ENCODE data around the gene ACIN1.

The ACIN1 gene

DNA sequence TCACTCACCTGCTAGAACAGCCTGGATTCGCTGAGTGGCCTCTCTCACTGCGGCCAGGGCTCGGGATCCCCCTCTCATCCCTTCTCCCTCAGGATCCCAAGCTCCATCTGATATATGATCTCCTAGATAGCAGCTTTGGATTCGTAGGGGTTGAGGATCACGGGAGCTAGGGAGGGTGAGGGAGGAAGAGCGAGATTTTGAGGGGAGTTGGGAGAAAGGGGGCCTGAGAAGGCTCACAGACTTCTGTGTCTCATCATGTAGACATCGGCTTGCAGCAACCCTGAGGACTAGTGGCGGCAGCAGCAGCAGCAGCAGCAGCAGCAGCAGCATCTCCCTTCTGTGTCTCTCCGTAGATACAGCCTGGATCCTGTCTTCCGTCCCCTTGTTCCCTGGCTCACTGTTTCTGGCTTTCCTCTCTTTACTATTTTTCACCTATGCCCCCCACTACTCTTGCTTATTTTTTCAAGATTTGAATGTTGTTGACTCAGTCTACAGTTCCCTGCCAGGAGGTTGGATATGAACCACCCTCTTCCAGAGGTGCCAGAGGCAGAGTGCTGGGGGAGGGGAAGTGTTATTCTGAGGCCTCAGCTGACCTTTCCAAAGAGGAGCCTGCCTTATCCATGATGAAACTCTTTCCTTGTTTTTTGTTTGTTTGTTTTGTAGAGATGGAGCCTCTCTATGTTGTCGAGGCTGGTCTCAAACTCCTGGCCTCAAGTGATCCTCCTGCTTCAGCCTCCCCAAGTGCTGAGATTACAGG lies 9.8 kb upstream of the ACIN1 start, which contains the start of gene CIROP:
Gene CIROP (minus strand): TSS at position 399 of the 757 bp plus-strand sequence. CDS start 69 bp downstream, at position 330.
- peak; percentile 46 for DNase-seq (ENCODE audit: low spot score)

DNA sequence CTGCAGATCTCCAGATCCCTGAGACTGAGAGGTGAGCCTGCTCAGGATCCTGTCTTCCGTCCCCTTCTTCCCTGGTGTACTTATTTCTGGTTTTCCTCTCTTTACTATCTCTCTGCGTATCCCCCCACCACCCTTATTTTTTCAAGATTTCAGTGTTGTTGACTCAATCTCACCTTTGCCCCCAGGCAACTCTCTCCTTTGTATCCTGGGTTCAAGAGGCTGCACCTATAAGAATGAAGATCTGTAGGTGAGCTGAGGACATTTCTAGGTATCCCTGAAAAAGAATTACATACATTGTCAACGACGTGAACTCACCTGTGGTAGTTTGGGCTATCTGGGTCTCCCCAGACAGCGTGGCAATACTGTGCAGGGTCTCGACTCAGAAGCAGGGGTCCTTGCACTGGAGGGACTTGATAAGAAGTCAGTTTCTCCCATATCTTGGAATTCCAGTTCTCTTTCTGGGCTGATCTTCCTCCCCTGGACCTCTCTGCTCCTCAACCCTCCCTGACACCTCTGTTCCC lies 9.2 kb upstream of the ACIN1 start:
- DNase-seq (ENCODE audit: low spot score), result peak; percentile 22

DNA sequence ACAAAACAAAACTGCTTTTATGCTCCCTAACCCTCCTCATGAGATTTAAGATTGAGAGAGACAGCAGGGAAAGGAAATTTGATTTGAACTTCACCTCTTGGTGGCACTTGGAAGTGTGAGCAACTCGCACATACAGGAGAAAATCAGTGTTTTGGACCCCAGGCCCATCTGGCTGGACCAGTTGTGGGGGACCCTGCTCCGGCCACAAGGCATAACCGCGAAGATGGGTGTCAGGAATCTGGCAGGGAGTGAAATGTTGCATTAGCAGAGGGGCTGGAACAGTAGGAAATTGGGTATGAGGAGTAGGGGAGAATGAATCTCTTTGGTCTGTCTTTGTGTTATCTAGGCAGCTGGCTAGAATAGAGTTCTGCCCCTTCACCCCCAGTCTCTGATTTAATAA lies 8.6 kb upstream of the ACIN1 start:
- peak; percentile 41 for DNase-seq (ENCODE audit: low spot score)

DNA sequence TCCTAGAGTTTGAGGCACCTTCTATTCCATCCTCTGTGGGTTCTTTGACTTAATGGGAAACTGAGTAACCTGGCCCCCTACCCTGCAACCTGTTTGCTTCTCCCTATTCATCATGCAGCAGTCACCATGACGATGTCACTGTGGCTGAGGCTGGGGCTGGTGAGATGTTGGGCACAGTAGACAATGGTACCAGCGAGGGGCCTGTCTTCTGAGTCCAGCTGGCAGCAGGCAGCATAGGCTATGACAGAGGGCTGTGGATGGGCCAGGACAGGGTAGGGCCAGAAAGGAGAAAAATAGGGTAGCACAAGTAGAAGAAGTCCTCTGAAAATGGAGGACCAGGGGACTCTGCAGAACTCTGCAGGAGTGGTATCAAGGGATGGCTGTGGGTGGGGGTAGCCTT lies 7.9 kb upstream of the ACIN1 start:
- no peak for DNase-seq (ENCODE audit: low spot score)

DNA sequence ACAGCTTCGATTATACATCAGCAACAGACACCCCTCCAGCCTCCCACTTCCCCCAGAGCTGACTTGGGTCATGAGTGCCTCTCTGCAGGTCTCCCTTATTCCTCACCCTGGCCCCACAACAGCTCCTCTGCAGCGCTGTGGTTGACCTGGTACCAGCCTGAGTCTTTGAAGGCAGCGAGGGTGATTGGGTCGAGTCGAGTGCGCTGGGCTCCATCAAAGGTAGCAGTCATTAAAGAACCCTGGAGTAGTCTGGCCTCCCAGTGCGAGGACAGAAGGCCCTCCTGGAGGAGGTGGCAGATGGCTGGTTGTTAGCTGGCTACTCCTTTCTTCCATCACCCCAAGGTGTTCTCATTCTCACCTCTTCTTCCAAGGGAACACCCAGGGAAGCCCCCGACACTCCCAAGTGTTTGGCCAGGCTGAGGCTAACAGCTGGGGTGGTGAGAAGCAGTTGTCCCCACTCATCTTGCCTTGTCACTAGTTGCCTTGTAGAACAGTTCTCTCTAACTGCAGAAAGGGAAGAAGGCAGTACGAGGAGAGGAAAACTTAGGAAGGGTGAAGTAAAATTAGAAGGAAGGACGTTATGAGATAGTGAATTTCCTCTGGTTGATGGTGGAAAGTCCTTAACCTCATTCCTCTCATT lies 7.2 kb upstream of the ACIN1 start:
- peak; percentile 30 for DNase-seq (ENCODE audit: low spot score)

DNA sequence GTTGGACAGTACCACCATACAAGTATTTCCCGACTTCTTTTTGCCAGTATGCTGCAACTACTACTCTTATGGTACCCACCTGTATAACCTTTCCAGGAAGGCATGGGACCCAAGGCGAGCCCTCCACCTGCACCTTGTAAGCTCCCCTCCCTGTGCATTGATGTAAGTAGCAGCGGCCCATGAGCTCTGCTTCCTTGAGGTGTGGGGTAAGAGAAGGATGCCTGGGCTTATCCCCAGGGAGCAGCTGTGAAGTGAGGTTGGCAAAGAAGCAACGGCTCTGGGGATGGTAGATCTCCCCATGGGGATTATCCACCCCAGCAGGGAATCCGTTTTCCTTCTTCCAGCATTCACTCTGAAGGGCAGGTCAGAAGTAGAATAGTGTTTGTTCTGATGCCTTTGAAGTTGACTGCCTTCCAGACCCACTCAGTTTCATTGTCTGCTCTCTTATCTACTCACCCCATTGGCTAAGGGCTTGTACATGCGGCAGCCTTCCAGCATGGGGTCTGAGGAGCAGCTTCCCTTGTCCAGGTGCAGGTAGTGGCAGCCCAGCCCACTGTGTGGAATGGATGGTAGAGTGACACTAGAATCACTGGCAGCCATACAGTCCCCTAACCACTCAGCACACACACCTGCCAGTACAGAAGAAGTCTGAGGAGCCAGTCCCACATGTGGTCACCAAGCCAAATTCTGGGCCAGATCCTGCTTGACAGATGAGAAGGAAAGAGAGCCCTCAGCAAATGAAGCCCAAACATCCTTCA lies 6.5 kb upstream of the ACIN1 start:
- DNase-seq (ENCODE audit: low spot score), result peak; percentile 35

DNA sequence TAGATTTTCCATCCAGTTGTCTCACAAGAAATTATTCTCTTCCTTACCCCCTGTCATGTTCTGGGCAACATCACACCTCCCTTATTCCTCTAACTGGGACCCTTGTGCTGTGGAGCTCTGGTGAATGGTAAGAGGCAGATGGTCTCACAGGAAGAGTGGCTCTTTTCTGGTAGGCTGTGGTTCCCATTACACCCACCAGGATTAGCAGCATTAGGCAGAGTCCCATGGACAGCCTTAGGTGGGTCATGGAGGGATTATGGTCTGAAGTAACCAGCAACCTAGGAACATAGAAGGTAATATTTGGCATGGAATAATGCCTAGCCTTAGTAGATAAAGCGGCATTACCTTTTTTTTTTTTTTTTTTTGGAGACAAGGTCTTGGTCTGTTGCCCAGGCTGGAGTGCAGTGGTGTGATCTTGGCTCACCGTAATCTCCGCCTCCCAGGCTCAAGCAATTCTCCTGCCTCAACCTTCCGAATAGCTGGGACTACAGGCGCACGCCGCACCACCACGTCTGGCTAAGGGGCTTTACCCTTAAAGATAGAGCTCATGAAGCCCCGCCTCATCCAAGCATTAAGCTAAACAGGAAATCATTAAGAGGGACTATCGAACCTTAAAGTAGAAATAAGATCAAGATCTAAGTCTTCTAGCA lies 4.4 kb upstream of the ACIN1 start:
- DNase-seq (ENCODE audit: low spot score), result peak; percentile 34

DNA sequence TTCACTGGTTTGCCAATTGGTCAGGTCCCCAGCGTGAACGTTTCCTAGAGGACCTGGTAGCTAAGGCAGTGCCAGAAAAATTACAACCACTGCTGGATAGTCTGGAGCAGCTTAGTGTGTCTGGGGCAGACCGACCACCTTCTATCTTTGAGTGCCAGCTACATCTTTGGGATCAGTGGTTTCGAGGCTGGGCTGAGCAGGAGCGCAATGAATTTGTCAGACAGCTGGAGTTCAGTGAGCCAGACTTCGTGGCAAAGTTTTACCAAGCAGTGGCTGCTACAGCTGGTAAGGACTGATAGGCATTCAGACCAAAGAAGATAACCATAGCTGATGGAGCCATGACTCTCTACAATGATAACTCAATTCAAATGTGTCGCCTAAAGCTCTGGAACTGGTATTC lies 2.9 kb upstream of the ACIN1 start:
- no peak for DNase-seq (ENCODE audit: low spot score)

DNA sequence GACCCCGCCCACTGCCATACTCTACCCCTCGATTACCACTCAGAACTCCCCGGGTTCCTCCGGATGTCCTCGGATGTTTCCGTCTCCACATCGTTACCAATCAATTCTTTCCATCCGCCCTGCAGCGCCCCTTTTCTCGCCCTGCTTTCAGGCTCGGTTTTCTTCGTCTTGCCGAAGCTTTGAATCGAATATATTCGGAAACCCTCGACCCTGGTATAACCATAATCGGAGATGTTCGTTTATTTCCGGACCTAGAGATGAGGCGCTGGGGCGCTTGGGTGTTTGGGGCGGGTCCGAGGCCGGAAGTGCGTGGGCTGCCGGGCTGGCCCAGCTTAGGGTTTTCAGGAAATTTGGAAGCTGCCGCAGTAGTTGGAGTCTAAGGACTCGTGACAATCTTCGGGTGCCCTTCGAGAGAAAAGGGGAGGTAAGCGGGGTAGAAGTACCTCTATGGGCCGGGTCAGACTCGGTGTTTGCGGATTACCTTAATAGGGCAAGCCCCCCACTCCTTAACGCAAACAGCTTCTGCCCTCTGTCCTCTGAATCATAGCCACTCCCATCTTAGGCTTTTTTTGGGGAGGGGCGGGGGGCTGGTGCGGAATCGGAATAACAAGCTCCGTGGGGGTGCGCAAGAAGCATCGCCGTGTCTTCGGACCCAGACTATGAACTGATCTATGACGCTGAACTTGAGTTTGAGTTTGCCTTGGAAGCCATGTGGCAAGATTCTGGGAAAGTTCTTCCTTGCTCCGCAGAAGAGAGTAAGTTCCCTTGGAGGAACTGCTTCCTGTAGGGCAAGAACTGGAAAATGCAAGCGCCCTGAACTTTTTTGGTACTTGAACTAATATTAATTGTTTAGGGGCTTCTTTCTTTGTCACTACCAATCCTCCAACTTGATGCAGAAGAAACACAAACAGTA lies 516 bp upstream of the ACIN1 start, which contains the start of gene C14orf119:
Gene C14orf119 (plus strand): TSS at position 310 of the 913 bp plus-strand sequence. CDS start 2,154 bp downstream, outside the sequence.
- DNase-seq (ENCODE audit: low spot score), result peak; percentile 99

DNA sequence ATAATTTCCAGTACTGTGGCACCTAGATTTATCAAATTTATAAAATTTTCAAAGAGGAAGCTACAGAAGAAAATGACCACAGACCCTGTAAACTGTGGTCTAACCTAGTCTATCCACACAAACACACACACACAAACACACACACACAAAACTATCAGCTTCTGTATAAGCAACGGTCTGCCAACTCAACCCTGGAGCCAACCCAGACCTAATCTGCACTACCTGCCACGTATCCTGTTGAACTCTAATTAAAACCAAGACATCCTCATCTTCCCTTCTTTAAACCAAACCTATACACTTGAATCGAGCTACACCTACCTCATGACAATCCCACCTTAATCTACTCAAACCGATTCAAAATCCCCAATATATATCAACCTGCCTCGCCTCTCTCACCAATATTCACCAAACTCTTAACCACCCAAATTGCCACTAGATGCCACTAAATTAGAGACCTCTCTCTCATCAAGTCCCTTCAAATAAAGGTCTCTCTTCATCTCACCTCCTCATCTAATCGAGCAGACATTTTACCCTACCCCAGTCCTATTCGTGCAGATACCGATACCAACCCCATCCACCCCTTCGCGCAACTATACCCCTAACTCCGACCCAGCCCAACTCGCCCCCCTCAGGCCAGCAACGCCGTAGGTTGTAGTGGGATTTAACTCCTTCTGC lies 808 bp downstream of the ACIN1 start:
- peak; percentile 92 for DNase-seq (ENCODE audit: low spot score)

DNA sequence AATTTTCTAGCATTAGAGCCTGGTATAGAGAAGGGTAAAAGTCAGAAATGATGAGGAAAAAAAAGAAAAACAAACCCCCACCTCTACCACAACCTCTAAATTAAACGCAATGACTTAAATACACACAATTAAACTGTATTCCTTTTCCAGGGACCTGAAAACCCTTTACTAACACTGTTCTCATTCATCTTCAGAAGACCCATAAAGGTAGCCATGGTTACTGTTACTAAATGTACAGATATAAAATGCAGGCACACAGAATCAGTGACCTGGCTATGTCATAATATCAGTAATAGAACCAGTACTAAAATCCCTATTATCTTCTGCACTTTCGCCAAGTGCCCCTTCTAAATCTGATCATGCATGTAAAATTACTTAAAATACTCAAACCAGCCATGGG lies 1.4 kb downstream of the ACIN1 start:
- no peak for DNase-seq (ENCODE audit: low spot score)

DNA sequence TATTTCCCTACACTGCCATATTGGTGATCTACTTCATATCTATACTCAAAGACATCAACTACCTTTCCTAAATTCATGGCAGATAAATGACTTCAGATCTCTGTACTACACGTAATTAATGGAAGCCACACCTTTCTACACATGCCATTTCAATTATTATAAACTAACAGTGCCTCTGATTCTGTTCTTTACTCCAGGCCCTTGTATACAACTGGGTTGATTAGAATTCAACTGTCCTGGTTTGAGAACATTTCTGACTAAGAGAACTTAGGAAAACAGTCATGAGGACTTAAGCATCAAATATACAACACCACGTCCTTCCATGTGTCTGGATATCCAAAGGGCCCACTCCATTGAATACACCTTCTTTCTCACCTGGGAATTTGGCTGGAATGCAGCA lies 1.8 kb downstream of the ACIN1 start:
- no peak for DNase-seq (ENCODE audit: low spot score)

DNA sequence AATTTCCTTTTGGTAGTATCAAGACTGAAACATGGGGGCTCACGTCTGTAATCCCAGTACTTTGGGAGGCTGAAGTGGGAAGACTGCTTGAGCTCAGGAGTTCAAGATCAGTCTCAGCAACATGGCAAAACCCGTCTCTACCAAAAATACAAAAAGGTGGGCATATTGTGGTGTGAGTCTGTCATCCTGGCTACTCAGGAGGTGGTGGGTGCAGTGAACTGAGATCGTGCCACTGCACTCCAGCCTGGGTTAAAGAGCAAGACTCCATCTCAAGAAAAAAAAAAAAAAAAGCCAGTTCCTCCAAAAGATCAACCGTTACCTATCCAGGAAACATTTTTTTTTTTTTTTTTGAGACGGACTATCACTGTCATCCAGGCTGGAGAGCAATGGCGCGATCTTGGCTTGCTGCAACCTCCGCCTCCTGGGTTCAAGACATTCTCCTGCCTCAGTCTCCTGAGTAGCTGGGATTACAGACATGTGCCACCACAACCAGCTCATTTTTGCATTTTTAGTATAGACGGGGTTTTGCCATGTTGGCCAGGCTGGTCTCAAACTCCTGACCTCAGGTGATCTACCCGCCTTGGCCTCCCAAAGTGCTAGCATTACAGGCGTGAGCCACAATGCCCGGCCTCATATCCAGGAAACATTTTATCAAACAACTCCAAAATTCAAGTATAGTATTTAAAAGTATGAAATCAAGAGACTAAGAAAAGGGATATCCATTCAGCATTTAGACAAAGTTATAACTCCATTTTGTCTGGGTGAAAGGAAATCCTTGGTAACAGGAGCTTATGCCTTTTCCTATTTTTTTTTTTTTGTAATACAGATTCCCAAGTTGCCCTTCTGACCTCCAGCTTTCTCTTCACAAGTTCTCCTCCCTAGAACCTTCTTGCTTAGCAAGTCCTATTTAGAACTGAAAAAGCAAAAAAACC lies 3.4 kb downstream of the ACIN1 start:
- peak; percentile 7 for DNase-seq (ENCODE audit: low spot score)

DNA sequence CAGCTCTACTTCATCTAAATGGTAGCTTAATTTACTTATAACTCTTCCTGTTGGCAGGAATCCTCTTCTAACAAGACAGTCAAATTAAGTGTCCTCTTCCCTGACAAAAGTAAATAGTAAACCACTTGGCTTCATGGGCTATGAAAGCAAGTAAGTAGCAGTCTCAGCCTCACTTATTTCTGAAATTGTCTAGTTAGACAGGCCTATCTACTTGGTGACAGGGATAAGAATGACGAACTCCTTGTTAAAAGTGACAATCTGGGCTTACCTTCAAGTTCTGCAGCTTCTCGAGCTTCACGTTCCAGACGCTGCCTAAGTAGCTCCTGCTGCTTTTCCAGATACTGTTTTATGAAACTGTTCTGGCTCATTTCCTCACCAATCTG lies 4.7 kb downstream of the ACIN1 start:
- DNase-seq (ENCODE audit: low spot score), result peak; percentile 3

DNA sequence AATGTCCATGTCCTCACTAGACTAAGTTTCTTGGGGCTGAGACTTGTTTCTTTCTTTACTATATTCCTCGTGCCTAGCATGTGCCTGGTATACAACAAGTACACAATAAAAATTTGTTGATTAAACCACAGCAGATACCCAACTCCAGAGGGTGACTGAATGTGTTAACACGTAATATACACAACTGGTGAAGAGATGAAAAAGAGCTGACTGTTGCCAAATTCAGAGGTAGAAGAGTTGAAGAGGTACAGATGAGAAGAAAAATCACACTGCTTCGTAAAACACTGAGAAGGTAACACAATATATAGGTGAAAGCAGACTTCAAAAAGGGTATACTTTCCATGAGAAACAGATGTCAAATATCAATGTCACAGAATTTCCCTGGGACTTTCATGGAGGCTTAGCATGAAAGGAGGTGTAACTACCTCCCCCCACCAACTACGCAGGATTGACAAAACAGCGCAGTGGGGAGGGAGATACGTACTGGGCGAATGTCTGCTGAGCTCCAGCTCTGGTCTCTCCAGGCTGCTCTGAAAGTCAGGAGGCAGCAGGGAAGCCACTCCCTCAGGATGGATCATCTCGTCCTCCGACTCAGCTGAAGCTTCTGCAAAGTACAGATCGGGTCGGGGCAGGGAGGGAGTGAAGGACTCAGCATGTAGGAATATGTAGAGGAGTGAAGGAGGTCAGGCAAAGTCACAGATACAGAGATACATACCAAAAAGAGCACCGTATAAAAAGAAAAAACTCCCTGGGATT lies 5.3 kb downstream of the ACIN1 start:
- peak; percentile 22 for DNase-seq (ENCODE audit: low spot score)

DNA sequence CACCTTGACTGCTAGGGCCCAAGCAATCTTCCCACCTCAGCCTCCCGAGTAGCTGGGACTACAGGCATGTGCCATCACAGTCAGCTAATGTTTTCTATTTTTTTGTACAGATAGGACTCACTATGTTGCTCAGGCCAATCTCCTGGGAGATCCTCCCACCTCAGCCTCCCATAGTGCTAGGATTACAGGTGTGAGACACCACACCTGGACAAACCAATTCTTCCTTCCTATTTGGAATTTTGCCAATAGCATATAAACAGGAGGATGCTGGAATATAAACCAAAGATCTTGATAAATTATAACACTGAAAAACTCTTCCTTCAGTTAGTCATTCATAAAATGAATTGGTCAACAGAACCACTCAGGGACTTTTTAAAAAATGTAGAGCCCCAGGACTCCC lies 8.4 kb downstream of the ACIN1 start:
- DNase-seq (ENCODE audit: low spot score), result peak; percentile 3

DNA sequence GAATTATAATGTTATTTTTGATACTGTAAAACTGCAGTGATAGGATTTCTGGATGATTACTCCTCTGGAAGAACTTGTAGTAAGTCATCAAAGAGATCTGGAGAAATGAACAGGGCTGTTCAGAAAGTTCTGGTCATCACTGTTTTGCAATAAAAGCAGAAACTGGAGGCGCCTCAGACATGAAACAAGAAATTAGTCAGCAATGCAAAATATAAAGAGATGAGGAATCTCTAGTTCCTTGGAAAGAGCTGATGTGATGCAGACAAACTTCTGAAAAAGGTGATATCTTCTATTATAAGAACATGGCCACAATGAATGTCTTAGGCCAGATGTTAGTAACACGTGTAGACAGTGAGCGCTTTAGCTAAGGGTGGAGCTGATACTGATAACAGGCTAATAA lies 9.5 kb downstream of the ACIN1 start:
- DNase-seq (ENCODE audit: low spot score), result no peak

DNA sequence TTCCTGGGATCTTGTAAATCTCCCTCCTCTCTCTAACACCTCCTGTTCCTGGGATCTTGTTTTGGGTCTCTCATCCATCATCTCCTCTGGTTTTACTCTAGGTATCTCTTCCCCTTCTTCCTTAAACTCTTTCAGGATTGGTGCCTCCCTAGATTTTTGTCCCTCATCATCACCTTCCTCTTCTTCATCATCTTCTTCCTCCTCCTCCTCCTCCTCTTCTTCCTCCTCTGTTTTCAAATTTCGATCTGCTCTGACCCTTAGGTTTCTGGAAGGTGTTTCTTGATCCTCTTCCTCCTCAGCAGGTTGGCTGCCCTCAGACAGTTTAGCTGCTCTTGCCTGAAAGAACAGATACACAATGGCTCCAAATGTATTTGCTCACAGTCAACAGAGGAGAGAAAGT lies 14.5 kb downstream of the ACIN1 start:
- no peak for DNase-seq (ENCODE audit: low spot score)

DNA sequence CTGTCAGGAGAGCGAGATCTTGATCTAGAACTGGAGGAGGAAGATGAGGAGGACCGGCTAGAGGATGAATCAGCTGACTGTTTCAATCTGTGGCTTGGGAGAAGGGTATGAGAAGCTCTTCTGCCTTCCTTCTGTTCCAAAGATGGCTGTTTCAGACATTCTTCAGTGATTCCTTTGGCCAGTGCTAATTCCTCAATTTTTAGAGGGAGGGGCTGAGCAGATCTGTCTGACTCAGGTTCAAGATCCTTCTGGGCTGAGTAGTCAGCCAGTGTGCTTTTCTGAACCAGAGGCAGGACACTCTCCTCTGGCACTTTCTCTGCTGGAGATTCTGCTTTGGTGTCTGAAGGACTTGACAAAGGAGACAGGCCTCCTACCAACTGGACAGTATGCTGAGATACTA lies 15.2 kb downstream of the ACIN1 start:
- no peak for DNase-seq (ENCODE audit: low spot score)
